ENCODE results near the gene HIBCH.
"Not testable (repeated sequence)": the region's sequence is repeated elsewhere in the genome, so short reads cannot be mapped to it uniquely, and the experiment has no call there.

HIBCH gene

DNA sequence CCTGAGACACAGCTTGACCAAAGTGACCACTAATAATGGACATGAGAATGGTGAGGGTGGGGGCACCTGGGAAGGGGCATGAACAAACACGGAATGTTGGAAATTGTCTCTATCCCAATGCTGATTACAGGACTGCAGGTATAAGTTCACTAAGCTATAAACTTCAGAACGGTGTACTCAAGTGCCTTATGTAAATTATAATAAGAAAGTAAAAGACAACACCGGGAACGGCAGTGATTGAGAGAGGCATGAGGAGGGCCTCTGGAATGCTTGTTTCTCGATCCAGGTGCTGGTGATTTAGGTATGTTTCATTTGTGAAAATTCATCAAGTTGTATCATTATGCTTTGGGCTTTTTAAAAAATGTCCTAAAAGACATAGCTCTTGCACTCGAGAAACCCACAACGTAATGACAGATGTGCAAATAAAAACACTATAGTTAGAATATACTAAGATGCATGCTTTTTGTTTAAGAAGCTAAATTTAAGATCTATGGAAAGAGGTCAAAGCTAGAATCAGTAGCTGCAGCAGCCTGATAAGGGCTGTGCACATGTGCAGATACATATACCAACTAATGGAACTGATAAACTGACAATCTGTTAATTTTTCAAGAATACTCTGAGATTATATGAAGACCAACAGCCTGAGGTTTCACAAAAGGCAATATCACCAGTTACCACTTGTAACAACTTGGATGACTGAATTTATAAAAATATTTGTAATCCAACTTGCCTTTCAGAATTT, 7.6 kb downstream of the HIBCH start:
- H3K4me3 ChIP-seq (ENCODE audit: low read depth, low read length), result no peak overlapping the region
- DNase-seq (ENCODE audit: low read depth), result no peak
- TF ChIP-seq CTCF (IDR thresholded peaks at IDR 0.05; ENCODE audit: low read depth, low read length, missing control alignments), result no peak

GRCh38 chr2:190308031-190308430, 11.6 kb downstream of the HIBCH start:
- DNase-seq (ENCODE audit: low read depth), result no peak
- no peak for TF ChIP-seq CTCF (IDR thresholded peaks at IDR 0.05; ENCODE audit: low read depth, low read length, missing control alignments)
- H3K4me3 ChIP-seq (ENCODE audit: low read depth, low read length), result no peak overlapping the region

GRCh38 chr2:190304404-190304803, 15.2 kb downstream of the HIBCH start:
- no peak overlapping the region for H3K4me3 ChIP-seq (ENCODE audit: low read depth, low read length)
- DNase-seq (ENCODE audit: low read depth), result no peak
- no peak for TF ChIP-seq CTCF (IDR thresholded peaks at IDR 0.05; ENCODE audit: low read depth, low read length, missing control alignments)

DNA sequence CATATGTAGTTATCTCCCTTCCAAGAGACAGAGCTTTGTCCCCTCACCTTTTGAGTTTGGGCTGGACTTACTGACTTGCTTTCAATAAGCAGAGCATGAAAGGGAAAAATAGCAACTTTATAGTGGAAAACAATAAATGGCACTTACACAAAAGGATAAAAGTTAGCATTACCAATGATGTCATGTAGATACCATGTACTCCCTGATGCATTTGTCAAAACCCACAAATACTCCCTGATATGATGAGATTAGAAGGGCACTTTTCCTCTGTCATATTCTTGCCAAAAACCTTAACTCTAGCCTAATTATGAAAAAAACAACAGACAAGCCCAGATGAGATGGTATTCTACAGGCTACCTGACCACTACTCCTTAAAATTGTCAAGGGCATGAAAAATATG, 16.0 kb downstream of the HIBCH start:
- TF ChIP-seq CTCF (IDR thresholded peaks at IDR 0.05; ENCODE audit: low read depth, low read length, missing control alignments), result no peak
- no peak for DNase-seq (ENCODE audit: low read depth)
- no peak overlapping the region for H3K4me3 ChIP-seq (ENCODE audit: low read depth, low read length)

GRCh38 chr2:190302052-190302451, 17.6 kb downstream of the HIBCH start:
- H3K4me3 ChIP-seq (ENCODE audit: low read depth, low read length), result no peak overlapping the region
- no peak for TF ChIP-seq CTCF (IDR thresholded peaks at IDR 0.05; ENCODE audit: low read depth, low read length, missing control alignments)
- no peak for DNase-seq (ENCODE audit: low read depth)

GRCh38 chr2:190301032-190301431, 18.6 kb downstream of the HIBCH start:
- no peak overlapping the region for H3K4me3 ChIP-seq (ENCODE audit: low read depth, low read length)
- TF ChIP-seq CTCF (IDR thresholded peaks at IDR 0.05; ENCODE audit: low read depth, low read length, missing control alignments), result no peak
- DNase-seq (ENCODE audit: low read depth), result no peak

- DNase-seq (ENCODE audit: low read depth), result not testable (repeated sequence)
Observed at GRCh38 chr2:190297880-190298279, 21.7 kb downstream of the HIBCH start.

More at GRCh38 chr2:190297880-190298279, 21.7 kb downstream of the HIBCH start:
- H3K4me3 ChIP-seq (ENCODE audit: low read depth, low read length), result not testable (repeated sequence)
